Activated T-helper 1 cell treated with anti-CD3 and anti-CD28 coated beads, Interleukin-12 subunit alpha, Interleukin-12 subunit beta, Interleukin-2, Interleukin-4 antibody, amounts not matched to agents 30 ng/mL and 10 ng/mL and 1 ng/mL, durations not matched to agents 14 hours and 24 hours and 36 hours (primary cell): ENCODE data around the gene TEX54. TPM values are rescaled to one million over a fixed set of nuclear protein-coding genes. Genes with fewer than 3 reads are reported as not detected.
"Not testable (repeated sequence)": the region's sequence is repeated elsewhere in the genome, so short reads cannot be mapped to it uniquely, and the experiment has no call there.

ENCODE experiments used
- DNase-seq: peaks from one replicate; pipeline ENCODE4 v3.0.0; 2021; ENCODE audit warnings: low spot score
- H3K27ac Mint-ChIP-seq: one replicate; pipeline ENCODE4 v1.8.0; 2021; ENCODE audit warnings: mild to moderate bottlenecking, mixed read lengths
- H3K27me3 Mint-ChIP-seq: one replicate; pipeline ENCODE4 v1.8.0; 2022; ENCODE audit warnings: mild to moderate bottlenecking, moderate library complexity, mixed read lengths; ENCODE audit not compliant: insufficient read depth
- H3K36me3 Mint-ChIP-seq: one replicate; pipeline ENCODE4 v1.8.0; 2021; ENCODE audit warnings: low read depth, mixed read lengths
- H3K4me1 Mint-ChIP-seq: one replicate; pipeline ENCODE4 v1.8.0; 2021; ENCODE audit warnings: low read depth, mixed read lengths
- H3K4me3 Mint-ChIP-seq: one replicate; pipeline ENCODE4 v1.8.0; 2021; ENCODE audit warnings: mild to moderate bottlenecking, moderate library complexity, mixed read lengths
- H3K9me3 Mint-ChIP-seq: one replicate; pipeline ENCODE4 v1.8.0; 2021; ENCODE audit warnings: mixed read lengths
- intact Hi-C: fragments of 100-400 bp; cut with micrococcal nuclease; formaldehyde crosslinking; loops from one replicate; pipeline ENCODE4 v1.15.1; 2024
- total RNA-seq: library from RNA; stranded (reverse); gene quantifications from 2 replicates; pipeline ENCODE4 v1.2.3, GENCODE V29; 2022

The TEX54 gene
- total RNA-seq, 1 donor from 2014 or later: 1.3 TPM

GRCh38 chr11:62863687-62864335, 31.2 kb upstream of the TEX54 start:
- Mint-ChIP-seq H3K4me1 (peaks cover 43% of the 10 kb centered on the region), H3K36me3 (peaks cover 4% of the 10 kb centered on the region), H3K9me3 (no peaks in the 10 kb centered on the region), H3K4me3 (no peak overlapping the region), H3K27ac (no peak overlapping the region), H3K27me3 (no peaks in the 10 kb centered on the region)
- intact Hi-C loops: loop anchor here (2.0 to 10.0 kb wide), 2 partner anchors 271 to 479 kb away; no protein-coding TSS in a partner anchor
- DNase-seq: no peak

- not testable (repeated sequence) for H3K9me3 Mint-ChIP-seq
These were observed 29.0 kb upstream of the TEX54 start for GRCh38 chr11:62861564-62862192.

GRCh38 chr11:62860835-62861563, 28.4 kb upstream of the TEX54 start:
- no peaks in the 10 kb centered on the region for H3K9me3 Mint-ChIP-seq
- intact Hi-C loops: loop anchor here (10.0 kb wide), 1 partner anchor 476 kb away; no protein-coding TSS in a partner anchor
- no peak overlapping the region for H3K27ac Mint-ChIP-seq
- no peak overlapping the region for H3K4me3 Mint-ChIP-seq
- H3K4me1 Mint-ChIP-seq: peaks cover 65% of the 10 kb centered on the region
- DNase-seq: no peak
- H3K27me3 Mint-ChIP-seq: no peaks in the 10 kb centered on the region
- peaks cover 6% of the 10 kb centered on the region for H3K36me3 Mint-ChIP-seq

More at GRCh38 chr11:62861564-62862192, 29.0 kb upstream of the TEX54 start:
- H3K4me3 Mint-ChIP-seq, H3K36me3 Mint-ChIP-seq, H3K27ac Mint-ChIP-seq, H3K27me3 Mint-ChIP-seq, DNase-seq: not testable (repeated sequence)
- intact Hi-C loops: loop anchor here (1.0 to 10.0 kb wide), 8 partner anchors 19 to 477 kb away; partner anchors contain the start of genes NXF1, SLC3A2, STX5 and TEX54
- H3K4me1 Mint-ChIP-seq: peaks cover 58% of the 10 kb centered on the region

GRCh38 chr11:62859281-62859703, 26.7 kb upstream of the TEX54 start:
- not testable (repeated sequence) for H3K4me3 Mint-ChIP-seq, H3K9me3 Mint-ChIP-seq, DNase-seq, H3K27me3 Mint-ChIP-seq
- Mint-ChIP-seq H3K4me1 (peaks cover 64% of the 10 kb centered on the region), H3K27ac (peak overlapping the region; percentile 5), H3K36me3 (peaks cover 21% of the 10 kb centered on the region)
- intact Hi-C loops: loop anchor here (5.0 kb wide), 1 partner anchor 302 kb away; no protein-coding TSS in a partner anchor

- H3K4me1 Mint-ChIP-seq: peaks cover 68% of the 10 kb centered on the region
- intact Hi-C loops: loop anchor here (5.0 kb wide), 1 partner anchor 301 kb away; no protein-coding TSS in a partner anchor
These were observed 25.6 kb upstream of the TEX54 start for GRCh38 chr11:62858201-62858600.

GRCh38 chr11:62857541-62857982, 24.9 kb upstream of the TEX54 start:
- Mint-ChIP-seq H3K36me3 (peaks cover 38% of the 10 kb centered on the region), H3K27ac (peak overlapping the region; percentile 64), H3K4me1 (peaks cover 71% of the 10 kb centered on the region), H3K9me3 (no peaks in the 10 kb centered on the region), H3K4me3 (peak overlapping the region; percentile 98), H3K27me3 (peaks cover 5% of the 10 kb centered on the region)
- intact Hi-C loops: loop anchor here (5.0 kb wide), 1 partner anchor 300 kb away; no protein-coding TSS in a partner anchor
- no peak for DNase-seq

More at GRCh38 chr11:62858201-62858600, 25.6 kb upstream of the TEX54 start:
- Mint-ChIP-seq H3K36me3 (peaks cover 32% of the 10 kb centered on the region), H3K4me3 (peak overlapping the region; percentile 98), H3K27ac (peak overlapping the region; percentile 64), H3K27me3 (peaks cover 5% of the 10 kb centered on the region), H3K9me3 (no peaks in the 10 kb centered on the region)
- no peak for DNase-seq

GRCh38 chr11:62856333-62856895, 23.8 kb upstream of the TEX54 start:
- intact Hi-C loops: loop anchor here (1.0 to 5.0 kb wide), 10 partner anchors 24 to 299 kb away; partner anchors contain the start of genes GANAB, HNRNPUL2, NXF1 and POLR2G
- H3K36me3 Mint-ChIP-seq: peaks cover 50% of the 10 kb centered on the region
- H3K4me1 Mint-ChIP-seq: peaks cover 76% of the 10 kb centered on the region
- H3K9me3 Mint-ChIP-seq: no peaks in the 10 kb centered on the region
- H3K27me3 Mint-ChIP-seq: peaks cover 5% of the 10 kb centered on the region
- peak overlapping the region; percentile 98 for H3K27ac Mint-ChIP-seq
- no peak for DNase-seq
- H3K4me3 Mint-ChIP-seq: peak overlapping the region; percentile 98

- peaks cover 51% of the 10 kb centered on the region for H3K36me3 Mint-ChIP-seq
- H3K27me3 Mint-ChIP-seq: peaks cover 5% of the 10 kb centered on the region
- peak; percentile 99 for DNase-seq
- peak overlapping the region; percentile 98 for H3K27ac Mint-ChIP-seq
- no peaks in the 10 kb centered on the region for H3K9me3 Mint-ChIP-seq
- peaks cover 71% of the 10 kb centered on the region for H3K4me1 Mint-ChIP-seq
- H3K4me3 Mint-ChIP-seq: peak overlapping the region; percentile 98
- intact Hi-C loops: loop anchor here (1.0 to 5.0 kb wide), 12 partner anchors 13 to 298 kb away; partner anchors contain the start of genes GANAB, HNRNPUL2, MTA2 and NXF1
These were observed 23.1 kb upstream of the TEX54 start for GRCh38 chr11:62855571-62856332.

GRCh38 chr11:62854825-62855570, 22.4 kb upstream of the TEX54 start:
- intact Hi-C loops: loop anchor here (1.0 to 5.0 kb wide), 3 partner anchors 13 to 298 kb away; partner anchors contain the start of gene MTA2
- no peak for DNase-seq
- Mint-ChIP-seq H3K27me3 (peaks cover 5% of the 10 kb centered on the region), H3K9me3 (no peaks in the 10 kb centered on the region), H3K4me1 (peaks cover 66% of the 10 kb centered on the region), H3K4me3 (peak overlapping the region; percentile 98), H3K27ac (peak overlapping the region; percentile 98), H3K36me3 (peaks cover 51% of the 10 kb centered on the region)

GRCh38 chr11:62854013-62854824, 21.6 kb upstream of the TEX54 start:
- peak overlapping the region; percentile 98 for H3K27ac Mint-ChIP-seq
- no peaks in the 10 kb centered on the region for H3K9me3 Mint-ChIP-seq
- peak overlapping the region; percentile 98 for H3K4me3 Mint-ChIP-seq
- H3K36me3 Mint-ChIP-seq: peaks cover 49% of the 10 kb centered on the region
- intact Hi-C loops: no loop called here
- peaks cover 5% of the 10 kb centered on the region for H3K27me3 Mint-ChIP-seq
- peaks cover 58% of the 10 kb centered on the region for H3K4me1 Mint-ChIP-seq
- no peak for DNase-seq
